Uterus (tissue), 4 donors: ENCODE measurements around the gene GPR63. TPM values are rescaled to one million over a fixed set of nuclear protein-coding genes. Genes with fewer than 3 reads are reported as not detected.

ENCODE experiments used
- DNase-seq, 2 donors: peaks; one replicate each; pipeline ENCODE4 v3.0.0-alpha.2; 2019 to 2020
- H3K27ac ChIP-seq, 2 donors: fragments of 200-600 bp; sonication (generic); 1 replicate in 1 of 2; 2 replicates in 1 of 2; pipeline ENCODE4 v1.5.1; 2016 to 2018
- H3K27me3 ChIP-seq, 2 donors: fragments of 200-600 bp; sonication (generic); one replicate each; pipeline ENCODE4 v1.5.1; 2018 to 2019; ENCODE audit warnings: control low read depth in 1 of 2
- H3K36me3 ChIP-seq, 2 donors: fragments of 200-600 bp; sonication (generic); one replicate each; pipeline ENCODE4 v1.5.1; 2019; ENCODE audit warnings: control low read depth in 1 of 2
- H3K4me1 ChIP-seq, 2 donors: fragments of 200-600 bp; sonication (generic); one replicate each; pipeline ENCODE4 v1.5.1; 2018 to 2019; ENCODE audit warnings: control low read depth in 1 of 2
- H3K4me3 ChIP-seq, 2 donors: fragments of 200-600 bp; sonication (generic); 1 replicate in 1 of 2; 2 replicates in 1 of 2; pipeline ENCODE4 v1.5.1; 2018 to 2019; ENCODE audit warnings: mild to moderate bottlenecking in 1 of 2
- H3K9me3 ChIP-seq, 2 donors: fragments of 200-600 bp; sonication (generic); one replicate each; pipeline ENCODE4 v1.5.1; 2019; ENCODE audit warnings: control low read depth in 1 of 2
- POLR2A ChIP-seq, 2 donors: fragments of 450-650 bp; IDR thresholded peaks; one replicate each; pipeline ENCODE4 v1.6.1; 2016; ENCODE audit warnings: antibody characterized with exemption in 2 of 2, mild to moderate bottlenecking in 1 of 2, moderate library complexity in 1 of 2
- intact Hi-C: fragments of 100-400 bp; cut with DNase I; formaldehyde crosslinking; loops from one replicate; pipeline ENCODE4 v1.15.1; 2023; ENCODE audit warnings: low total_unique reads
- total RNA-seq, 4 donors: library from RNA; depleted of rRNA in 3 of 4; stranded (reverse); fragments of >200 nt in 3 of 4; gene quantifications; one replicate each; pipeline versions ENCODE4 v1.1.0 to v1.2.4, GENCODE V29; 2014 to 2023
- TF ChIP-seq, protein P1 (sequence below), 4 experiments: fragments of 200-600 bp in 2 of 4; fragments of 450-650 bp in 2 of 4; sonication (generic) in 2 of 4; IDR thresholded peaks; one replicate each; pipeline ENCODE4 v1.5.1; 2016 to 2019; ENCODE audit warnings: antibody characterized with exemption in 4 of 4, mild to moderate bottlenecking in 2 of 4, moderate library complexity in 1 of 4
- donor health status: DM: yes; HTN: yes; CAD: no.

GPR63 gene
- total RNA-seq, 4 donors from 2014 or later = 0.26 to 5.5 (median 2.5) TPM

DNA sequence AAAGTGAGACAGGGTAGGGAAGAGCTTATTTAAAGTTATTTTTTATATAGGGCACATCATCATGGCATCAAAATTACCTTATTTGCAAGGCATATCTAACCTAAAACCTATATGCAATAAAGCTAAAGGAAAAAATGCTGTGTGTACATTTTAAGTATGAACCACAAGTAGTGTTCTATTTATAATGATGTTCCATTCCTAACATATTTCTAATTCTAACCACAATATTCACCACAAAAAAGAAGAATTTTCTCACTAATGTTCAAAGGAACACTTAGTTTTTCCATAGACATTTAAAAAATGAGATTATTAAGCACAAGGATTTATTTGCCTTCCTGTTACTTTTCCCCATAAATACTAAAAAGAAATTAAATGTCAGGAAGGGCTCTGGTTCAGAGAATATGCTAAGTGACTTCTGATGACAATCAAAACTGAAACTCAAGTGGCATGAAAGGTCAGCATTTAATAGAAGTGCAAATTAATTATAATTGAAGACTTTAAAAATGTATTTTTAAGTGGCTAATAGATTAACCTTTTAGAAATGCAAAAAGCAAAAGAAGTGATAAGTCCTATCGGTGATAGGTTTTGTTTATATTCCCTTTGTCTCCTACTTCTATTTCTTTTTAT lies 25.1 kb downstream of the GPR63 start:
- Histone ChIP-seq H3K9me3 (no peaks in the 10 kb centered on the region), H3K4me3 (no peak overlapping the region), H3K27me3 (no peaks in the 10 kb centered on the region), H3K36me3 (no peaks in the 10 kb centered on the region), H3K4me1 (no peaks in the 10 kb centered on the region), H3K27ac (no peak overlapping the region)
- DNase-seq = no peak
- intact Hi-C loops = no loop called here
- TF ChIP-seq POLR2A (IDR thresholded peaks at IDR 0.05) = no peak
- TF ChIP-seq, protein P1, sequence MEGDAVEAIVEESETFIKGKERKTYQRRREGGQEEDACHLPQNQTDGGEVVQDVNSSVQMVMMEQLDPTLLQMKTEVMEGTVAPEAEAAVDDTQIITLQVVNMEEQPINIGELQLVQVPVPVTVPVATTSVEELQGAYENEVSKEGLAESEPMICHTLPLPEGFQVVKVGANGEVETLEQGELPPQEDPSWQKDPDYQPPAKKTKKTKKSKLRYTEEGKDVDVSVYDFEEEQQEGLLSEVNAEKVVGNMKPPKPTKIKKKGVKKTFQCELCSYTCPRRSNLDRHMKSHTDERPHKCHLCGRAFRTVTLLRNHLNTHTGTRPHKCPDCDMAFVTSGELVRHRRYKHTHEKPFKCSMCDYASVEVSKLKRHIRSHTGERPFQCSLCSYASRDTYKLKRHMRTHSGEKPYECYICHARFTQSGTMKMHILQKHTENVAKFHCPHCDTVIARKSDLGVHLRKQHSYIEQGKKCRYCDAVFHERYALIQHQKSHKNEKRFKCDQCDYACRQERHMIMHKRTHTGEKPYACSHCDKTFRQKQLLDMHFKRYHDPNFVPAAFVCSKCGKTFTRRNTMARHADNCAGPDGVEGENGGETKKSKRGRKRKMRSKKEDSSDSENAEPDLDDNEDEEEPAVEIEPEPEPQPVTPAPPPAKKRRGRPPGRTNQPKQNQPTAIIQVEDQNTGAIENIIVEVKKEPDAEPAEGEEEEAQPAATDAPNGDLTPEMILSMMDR (IDR thresholded peaks at IDR 0.05) = no peak

DNA sequence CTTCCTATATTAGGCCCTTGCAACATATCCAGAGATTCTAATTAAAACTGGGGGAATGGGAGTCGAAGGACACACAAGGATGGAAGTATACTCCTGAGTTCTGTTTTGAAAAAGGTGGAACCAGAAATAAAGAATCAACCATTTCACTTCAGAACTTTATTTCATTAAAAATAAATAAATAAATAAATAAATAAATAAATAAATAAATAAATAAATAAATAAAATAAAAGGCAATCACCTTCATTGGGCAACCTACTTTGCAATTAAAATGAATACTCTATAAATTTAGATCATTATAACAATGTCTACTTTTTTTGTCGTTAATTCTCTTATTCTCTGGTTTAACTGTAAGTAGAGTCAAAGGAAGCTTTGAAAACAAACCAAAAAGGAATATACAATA lies 25.6 kb downstream of the GPR63 start:
- Histone ChIP-seq H3K4me1 (no peaks in the 10 kb centered on the region), H3K27me3 (no peaks in the 10 kb centered on the region), H3K9me3 (no peaks in the 10 kb centered on the region), H3K4me3 (no peak overlapping the region), H3K27ac (no peak overlapping the region), H3K36me3 (no peaks in the 10 kb centered on the region)
- TF ChIP-seq POLR2A (IDR thresholded peaks at IDR 0.05) = no peak
- TF ChIP-seq, protein P1 (IDR thresholded peaks at IDR 0.05) = no peak
- intact Hi-C loops = no loop called here
- no peak for DNase-seq

DNA sequence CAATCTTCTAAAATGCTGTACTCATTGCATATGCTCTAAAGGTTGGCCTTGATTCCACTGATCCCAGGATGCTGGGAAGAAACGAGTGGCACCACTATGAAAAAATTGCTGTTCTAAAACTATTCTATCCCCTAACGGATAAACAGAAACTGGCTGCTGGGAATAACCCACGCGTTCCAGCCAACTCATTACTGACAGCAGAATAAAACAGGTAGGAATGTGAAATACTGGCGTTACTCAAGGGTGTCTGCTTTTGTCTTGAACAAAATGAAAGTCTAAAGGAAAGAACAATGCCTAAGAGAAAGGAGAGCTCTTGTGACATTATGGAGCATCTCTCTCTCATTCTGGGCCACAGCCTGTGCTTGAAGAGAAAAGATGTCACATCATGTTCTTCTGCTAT lies 26.1 kb downstream of the GPR63 start:
- no peaks in the 10 kb centered on the region for H3K9me3 ChIP-seq
- no peak for TF ChIP-seq POLR2A (IDR thresholded peaks at IDR 0.05)
- TF ChIP-seq, protein P1 (IDR thresholded peaks at IDR 0.05) = no peak
- H3K4me3 ChIP-seq = no peak overlapping the region
- DNase-seq = no peak
- H3K27me3 ChIP-seq = no peaks in the 10 kb centered on the region
- no peaks in the 10 kb centered on the region for H3K4me1 ChIP-seq
- H3K27ac ChIP-seq = no peak overlapping the region
- intact Hi-C loops = no loop called here
- H3K36me3 ChIP-seq = no peaks in the 10 kb centered on the region

DNA sequence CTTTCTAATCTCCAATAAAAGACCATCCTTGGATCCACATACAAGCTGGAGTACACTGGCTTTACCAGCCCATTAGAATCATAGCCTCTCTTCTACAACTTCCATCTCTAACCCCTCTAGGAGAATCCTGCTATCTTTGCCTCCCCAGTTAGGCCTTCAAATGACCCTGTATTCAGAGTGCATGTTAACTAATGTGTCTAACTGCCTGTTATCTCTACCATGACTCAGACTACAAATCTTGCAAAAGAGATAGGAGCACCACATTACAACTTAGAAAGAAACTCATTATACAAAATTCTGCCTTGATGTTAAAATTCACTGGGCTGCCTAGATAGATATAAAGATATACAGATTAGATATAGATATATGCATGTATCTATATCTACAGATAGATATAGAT lies 28.2 kb downstream of the GPR63 start:
- Histone ChIP-seq H3K27me3 (no peaks in the 10 kb centered on the region), H3K27ac (no peak overlapping the region), H3K36me3 (no peaks in the 10 kb centered on the region), H3K4me3 (no peak overlapping the region), H3K4me1 (no peaks in the 10 kb centered on the region), H3K9me3 (no peaks in the 10 kb centered on the region)
- TF ChIP-seq, protein P1 (IDR thresholded peaks at IDR 0.05) = no peak
- no peak for TF ChIP-seq POLR2A (IDR thresholded peaks at IDR 0.05)
- intact Hi-C loops = no loop called here
- no peak for DNase-seq

DNA sequence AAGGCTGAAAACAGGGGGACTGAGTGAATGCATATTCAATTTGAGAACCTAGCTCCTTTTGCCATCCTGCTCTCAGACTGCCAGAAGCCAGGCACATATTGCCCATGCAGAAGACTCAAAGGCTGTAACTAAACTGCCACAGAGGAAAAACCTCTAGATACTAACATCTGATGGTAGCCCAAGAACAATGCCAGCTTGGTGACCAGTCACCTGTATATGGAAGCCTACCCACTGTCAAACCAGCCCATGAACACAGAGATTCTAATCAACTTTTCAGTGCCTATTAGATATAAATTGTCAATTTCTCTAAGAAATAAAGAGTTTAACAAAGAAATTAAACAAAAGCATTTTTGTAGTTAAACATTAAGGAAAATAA lies 34.2 kb downstream of the GPR63 start:
- no peaks in the 10 kb centered on the region for H3K9me3 ChIP-seq
- TF ChIP-seq POLR2A (IDR thresholded peaks at IDR 0.05) = no peak
- intact Hi-C loops = no loop called here
- H3K27ac ChIP-seq = no peak overlapping the region
- no peaks in the 10 kb centered on the region for H3K4me1 ChIP-seq
- no peaks in the 10 kb centered on the region for H3K36me3 ChIP-seq
- no peak for DNase-seq
- no peaks in the 10 kb centered on the region for H3K27me3 ChIP-seq
- H3K4me3 ChIP-seq = no peak overlapping the region

DNA sequence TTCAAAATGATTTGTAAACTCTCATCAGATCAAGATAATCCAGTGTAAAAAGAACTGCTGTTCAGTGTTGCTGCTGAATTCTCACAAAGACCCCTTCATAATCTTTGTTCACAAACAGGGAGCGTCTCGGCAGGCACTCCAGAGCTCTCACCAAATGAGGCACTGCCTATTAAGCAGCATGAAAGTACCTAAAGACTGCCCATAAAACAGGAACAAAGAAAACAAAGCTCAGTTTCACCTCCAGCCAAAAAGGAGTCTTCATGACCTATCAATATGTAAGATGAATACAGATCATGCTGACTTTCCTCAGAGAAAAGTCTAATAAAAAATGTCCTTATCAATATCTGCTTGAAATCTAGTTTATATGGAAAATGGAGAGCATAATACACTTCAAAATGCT lies 41.8 kb downstream of the GPR63 start:
- Histone ChIP-seq H3K36me3 (no peaks in the 10 kb centered on the region), H3K27me3 (no peaks in the 10 kb centered on the region), H3K27ac (no peak overlapping the region), H3K9me3 (no peaks in the 10 kb centered on the region), H3K4me1 (no peaks in the 10 kb centered on the region), H3K4me3 (no peak overlapping the region)
- TF ChIP-seq, protein P1 (IDR thresholded peaks at IDR 0.05) = no peak
- TF ChIP-seq POLR2A (IDR thresholded peaks at IDR 0.05) = no peak
- intact Hi-C loops = no loop called here
- DNase-seq = no peak
